Activated CD8-positive, alpha-beta memory T cell treated with anti-CD3 and anti-CD28 coated beads for 24 hours (primary cell): ENCODE results near the gene DPEP2.
"Not testable (repeated sequence)": the region's sequence is repeated elsewhere in the genome, so short reads cannot be mapped to it uniquely, and the experiment has no call there.

ENCODE experiments used
- DNase-seq: peaks from one replicate; pipeline ENCODE4 v3.0.0-alpha.2; 2020

Gene DPEP2

DNA sequence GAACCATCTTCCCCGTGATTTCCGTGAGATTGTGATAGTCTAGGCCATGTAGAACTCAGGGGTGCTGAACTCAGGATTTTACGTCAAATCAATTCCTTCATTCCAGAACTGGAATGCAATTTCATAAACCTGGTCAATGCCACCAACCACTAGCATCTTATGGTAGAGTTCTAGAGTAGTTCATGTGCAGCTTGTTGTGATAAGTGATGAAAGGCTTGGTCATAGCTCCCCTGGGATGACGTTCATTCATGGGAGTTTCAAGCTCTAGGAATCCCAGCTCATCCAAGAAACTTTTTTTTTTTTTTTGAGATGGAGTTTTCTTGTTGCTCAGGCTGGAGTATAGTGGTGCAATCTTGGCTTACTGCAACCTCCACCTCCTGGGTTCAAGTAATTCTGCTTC, 3.7 kb upstream of the DPEP2 start:
- no peak for DNase-seq

DNA sequence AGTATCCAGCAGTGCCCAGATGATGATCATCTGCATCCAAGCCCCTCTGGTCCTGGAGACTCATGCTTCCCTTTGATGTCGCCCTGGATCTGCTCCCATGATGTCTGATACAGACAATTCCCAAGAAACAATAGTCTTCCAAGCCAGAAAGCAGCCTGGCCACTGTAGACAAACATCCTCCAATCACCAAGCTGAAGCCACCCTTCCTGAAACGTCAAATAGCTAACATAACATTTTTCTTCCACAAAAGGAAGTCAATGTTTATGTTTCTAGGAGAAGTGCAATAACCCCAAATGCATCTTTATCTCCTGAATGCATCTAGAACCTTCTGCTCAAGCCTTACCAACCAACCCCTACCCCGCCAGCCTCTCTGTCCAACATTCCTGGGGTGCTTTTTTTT, 1.2 kb upstream of the DPEP2 start:
- DNase-seq = no peak

DNA sequence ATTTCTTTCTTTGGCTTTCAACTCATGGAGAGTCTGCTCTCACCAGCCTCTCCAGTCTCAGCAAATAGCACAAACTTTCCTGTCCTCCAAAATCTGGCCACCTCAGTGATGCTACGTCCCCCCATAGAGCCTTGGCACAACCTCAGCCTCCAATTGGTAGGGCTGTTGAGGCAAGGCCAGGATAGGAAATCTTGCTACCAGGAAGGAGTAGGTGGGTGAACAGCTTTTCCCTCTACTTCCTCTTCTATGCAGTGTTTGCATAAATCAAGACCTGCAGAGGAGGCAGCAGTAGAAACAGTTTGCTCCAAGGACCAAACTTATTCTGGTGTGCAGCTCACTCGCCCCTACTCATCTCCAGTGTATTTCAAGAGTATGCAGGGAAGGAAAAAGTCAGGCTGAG, 701 bp upstream of the DPEP2 start:
- no peak for DNase-seq

DNA sequence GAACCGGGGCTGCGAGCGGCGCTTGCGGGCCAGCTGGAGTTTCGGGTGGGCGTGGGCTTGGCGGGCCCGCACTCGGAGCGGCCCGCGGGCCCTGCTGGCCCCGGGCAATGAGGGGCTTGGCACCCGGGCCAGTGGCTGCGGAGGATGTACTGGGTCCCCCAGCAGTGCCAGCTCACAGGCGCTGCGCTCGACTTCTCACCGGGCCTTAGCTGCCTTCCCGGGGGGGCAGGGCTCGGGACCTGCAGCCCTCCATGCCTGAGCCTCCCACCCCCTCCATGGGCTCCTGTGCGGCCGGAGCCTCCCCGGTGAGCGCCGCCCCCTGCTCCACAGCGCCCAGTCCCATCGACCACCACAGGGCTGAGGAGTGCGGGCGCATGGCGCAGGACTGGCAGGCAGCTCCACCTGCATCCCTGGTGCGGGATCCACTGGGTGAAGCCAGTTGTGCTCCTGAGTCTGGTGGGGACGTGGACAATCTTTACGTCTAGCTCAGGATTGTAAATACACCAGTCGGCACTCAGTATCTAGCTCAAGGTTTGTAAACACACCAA, 979 bp downstream of the DPEP2 start:
- DNase-seq = not testable (repeated sequence)

DNA sequence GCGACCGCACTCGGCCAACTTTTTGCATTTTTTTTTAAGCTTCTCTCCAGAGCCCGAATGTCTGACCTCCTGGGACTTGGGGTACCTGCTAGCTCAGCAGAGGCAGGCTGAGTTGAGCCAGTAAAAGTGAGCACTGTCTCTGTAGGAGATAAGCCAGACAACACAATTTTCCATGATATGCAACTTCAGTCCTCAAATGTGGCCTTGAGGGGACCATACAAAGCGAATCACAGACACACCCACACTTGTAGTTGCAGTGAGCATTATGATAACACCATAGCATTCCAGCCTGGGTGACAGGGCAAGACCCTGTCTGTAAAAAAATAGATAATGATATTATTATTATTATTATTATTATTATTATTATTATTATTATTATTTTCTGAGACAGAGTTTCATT, 2.6 kb downstream of the DPEP2 start:
- DNase-seq = no peak

DNA sequence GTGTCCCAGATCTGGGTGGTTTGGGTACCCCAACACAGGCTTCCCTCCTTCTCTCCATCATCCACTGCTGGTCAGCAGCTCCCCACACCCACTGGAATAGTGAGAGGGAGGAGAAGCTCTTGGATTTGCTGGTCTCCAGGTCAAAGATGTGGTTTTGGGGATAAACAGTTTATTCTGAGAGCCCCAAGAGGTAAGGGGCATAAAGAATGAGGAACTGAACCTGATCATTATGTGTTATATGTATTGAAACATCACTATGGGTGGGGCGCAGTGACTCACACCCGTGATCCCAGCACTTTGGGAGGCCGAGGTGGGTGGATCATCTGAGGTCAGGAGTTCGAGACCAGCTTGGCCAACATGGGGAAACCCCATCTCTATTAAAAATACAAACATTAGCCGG, 3.9 kb downstream of the DPEP2 start:
- peak; percentile 70 for DNase-seq

DNA sequence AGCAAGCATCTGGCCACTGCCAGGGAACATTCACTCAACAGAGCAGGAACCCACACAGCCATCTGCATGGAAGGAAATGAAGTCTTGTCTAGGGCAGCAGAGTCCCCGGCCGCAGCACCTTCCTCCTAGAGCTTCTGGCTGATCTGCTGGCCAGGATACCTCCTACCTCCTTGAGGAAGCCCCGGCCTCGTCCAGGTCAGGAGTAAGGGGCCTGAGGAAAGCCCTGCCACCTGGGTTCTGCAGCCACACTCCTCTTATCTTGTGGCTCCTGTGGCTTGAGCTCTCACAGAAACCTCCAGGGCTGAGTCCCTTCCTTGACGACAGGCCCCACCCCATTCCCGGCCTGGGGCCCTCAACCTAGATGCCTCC, 5.3 kb downstream of the DPEP2 start:
- DNase-seq = not testable (repeated sequence)

DNA sequence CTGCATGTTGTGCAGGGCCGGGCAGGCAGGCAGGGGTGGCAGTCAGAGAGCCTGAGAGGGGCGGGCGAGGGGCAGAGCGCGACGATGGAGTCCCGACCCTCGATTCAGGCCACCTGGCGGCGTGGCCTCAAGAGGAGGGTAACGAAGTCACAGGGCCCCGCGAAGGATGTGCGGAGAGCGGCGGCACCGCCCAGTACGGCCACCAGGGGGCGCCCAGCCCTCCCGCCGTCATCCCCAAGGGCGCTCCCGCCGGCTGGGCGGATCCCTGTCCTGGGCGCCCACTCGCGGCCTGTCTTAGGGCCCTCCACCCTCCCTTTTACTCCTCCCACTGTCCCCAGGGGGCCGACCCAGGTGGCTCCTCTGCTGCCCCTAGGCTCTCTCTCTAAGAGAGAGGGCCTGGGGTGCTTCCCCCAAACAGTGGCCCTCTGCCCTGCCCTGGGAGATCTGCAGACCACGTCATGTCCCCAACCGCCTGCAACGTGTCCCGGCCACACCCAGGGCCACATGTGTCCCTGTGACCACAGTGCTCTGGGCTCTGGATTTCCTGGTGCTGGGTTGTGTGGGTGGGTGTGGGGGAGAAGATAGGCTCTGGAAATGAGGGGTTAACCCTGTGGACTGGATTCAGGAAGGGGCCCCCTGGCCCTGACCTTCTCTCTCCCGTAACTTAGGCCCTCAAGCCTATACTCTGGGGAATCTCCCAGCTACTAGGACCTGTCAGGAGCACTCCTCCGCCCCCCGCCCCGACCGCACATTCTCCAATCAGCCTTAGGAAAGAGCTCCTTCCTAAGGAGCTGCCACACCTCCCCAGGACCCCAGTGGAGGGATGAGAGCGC, 5.9 kb downstream of the DPEP2 start:
- peak; percentile 94 for DNase-seq

DNA sequence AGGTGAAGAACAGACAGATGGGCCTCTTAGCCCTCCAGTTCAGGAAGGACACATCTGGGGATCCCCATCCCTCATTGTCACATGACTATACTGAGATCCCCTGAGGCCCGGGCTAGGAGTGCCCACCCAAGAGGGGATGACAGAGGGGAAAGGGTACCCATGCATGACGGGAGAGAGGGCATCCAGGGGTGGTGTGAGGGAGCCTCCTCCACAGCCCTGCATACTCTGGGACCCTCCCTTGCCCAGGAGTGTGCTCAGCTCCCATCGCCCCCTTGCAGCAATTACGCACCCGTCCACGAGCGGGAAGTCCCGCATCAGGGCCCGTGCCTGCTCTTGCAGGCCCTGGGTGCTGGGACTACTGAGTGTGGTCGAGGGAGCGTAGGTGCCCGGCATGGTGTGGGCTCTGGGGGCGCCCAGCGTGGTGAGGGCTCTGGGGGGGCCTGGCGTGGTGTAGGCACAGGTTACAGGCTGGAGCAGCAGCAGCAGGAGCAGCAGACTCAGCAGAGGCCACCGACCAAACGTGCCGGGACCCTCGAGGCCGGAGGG, 6.5 kb downstream of the DPEP2 start:
- DNase-seq = no peak

DNA sequence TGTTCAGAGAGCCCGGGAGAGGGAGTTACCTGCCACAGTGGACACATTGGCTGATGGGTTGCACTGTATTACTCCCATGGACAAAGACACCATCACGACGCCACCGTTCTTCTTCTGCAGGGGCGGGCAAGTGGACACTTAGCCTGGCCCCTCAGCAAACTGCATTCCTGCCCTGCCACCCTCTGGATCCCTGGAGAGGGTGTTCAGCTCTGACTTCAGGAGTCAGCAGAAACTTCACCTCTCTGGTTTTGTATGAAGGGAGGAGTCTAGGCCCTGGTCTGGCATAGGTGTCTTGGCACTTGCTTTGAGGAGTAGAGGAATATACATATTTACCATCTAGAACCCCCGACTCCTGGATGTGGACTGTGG, 9.3 kb downstream of the DPEP2 start:
- no peak for DNase-seq

DNA sequence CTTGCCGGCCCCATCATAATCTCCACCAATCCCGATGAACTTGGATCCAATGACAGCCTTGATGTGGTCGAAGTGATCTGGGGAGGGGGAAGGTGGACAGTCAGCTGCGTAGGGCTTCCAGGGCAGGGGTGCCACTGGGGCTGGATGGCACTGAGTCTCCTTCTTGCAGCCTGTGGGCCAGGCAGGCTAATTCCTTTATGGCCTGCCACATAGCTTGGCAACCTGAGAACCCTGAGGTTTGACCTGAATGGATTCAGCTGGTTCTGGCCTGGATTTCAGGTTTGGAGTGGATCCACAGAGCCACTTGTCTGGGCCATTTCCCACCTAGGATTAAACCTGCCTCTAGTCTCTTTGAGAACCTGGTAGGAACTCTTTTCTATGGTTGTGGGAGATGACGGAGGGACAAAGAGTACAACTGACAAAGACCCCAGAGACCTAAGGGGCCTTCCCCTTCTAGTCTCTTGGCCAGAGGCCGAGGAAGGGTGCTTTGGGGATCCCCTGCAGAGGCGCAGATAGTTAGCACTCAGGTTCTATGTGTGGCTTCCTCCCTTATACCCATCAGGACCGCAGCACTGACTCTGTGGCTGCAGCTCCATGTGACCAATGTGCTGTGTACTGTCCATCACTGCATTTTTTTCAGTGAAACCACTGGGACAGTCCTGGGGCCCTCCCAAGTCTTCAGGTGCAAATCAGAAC, 9.8 kb downstream of the DPEP2 start:
- DNase-seq = no peak

DNA sequence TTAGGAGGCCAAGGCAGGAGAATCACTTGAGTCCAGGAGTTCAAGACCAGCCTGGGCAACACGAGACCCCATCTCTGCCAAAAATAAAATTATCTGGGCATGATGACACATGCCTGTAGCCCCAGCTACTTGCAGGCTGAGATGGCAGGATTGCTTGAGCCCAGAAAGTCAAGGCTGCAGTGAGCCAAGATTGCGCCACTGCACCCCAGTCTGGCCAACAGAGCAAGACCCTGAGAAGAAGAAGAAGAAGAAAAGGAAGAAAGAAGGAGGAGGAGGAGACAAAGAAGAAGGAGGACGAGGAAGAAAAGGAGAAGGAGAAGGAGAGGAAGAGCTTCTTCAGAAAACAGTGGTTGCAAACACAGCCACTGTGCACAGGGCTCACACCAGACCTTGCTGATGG, 10.6 kb downstream of the DPEP2 start:
- no peak for DNase-seq

DNA sequence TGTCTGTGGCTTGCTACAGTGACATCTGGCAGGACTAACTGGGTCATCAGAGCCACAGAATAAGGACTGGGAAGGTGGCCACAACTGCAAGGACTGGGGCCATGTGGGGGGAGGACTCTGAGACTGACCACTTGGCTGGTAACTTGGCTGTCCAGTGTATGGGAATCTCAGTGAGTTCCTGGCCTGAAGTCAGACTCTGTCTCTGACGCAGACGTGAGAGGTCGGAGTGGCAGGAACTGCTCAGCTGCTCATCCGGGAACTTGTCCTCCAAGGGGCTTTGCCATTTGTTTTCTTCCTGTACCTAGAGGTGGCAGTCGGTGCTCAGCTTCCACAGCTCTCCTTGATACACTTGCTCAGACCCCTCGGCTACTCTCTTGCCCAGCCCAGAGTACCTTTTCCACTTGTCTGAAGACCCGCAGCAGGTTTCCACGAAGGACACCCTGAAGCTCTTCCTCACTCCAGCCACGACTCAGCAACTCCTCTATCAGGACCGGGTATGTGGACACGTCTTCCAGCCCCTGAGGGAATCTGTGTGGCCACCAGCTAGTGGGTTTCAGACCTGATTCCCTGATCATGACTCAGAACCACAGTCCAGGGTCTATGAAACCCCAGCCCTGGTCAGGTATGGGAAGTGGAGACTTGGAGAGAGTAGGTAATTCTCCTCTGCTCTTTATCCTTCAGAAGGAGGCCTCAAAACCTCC, 11.7 kb downstream of the DPEP2 start:
- DNase-seq = no peak

DNA sequence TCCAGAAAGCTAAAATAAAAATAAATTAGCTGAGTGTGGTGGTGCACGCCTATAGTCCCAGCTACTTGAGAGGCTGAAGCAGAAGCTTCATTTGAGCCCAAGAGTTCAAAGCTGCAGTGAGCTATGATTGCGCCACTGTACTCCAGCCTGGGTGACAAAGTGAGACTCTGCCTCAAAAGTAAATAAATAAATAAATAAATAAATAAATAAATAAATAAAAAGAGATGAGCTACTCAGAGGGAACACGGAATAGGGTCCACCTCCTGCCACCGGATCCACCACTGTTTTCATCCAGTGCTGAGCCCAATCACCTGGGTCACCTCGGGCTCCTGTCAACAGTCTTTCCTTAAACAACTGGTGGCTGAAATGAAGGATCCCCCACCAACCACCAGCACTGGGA, 12.3 kb downstream of the DPEP2 start:
- DNase-seq = no peak

DNA sequence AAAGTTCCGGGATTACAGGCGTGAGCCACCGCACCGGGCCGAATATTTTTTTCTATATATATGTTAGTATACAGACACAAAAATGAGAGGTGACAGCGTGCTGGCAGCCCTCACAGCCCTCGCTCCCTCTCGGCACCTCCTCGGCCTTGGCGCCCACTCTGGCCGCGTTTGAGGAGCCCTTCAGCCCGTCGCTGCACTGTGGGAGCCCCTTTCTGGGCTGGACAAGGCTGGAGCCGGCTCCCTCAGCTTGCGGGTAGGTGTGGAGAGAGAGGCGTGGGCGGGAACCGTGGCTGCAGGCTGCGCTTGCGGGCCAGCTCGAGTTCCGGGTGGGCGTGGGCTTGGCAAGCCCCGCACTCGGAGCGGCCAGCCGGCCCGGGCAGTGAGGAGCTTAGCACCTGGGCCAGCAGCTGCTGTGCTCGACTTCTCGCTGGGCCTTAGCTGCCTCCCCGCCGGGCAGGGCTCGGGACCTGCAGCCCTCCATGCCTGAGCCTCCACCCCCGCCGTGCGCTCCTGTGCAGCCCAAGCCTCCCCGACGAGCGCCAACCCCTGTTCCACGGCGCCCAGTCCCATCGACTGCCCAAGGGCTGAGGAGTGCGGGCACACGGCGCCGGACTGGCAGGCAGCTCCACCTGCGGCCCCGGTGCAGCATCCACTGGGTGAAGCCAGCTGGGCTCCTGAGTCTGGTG, 17.1 kb downstream of the DPEP2 start:
- DNase-seq = no peak

DNA sequence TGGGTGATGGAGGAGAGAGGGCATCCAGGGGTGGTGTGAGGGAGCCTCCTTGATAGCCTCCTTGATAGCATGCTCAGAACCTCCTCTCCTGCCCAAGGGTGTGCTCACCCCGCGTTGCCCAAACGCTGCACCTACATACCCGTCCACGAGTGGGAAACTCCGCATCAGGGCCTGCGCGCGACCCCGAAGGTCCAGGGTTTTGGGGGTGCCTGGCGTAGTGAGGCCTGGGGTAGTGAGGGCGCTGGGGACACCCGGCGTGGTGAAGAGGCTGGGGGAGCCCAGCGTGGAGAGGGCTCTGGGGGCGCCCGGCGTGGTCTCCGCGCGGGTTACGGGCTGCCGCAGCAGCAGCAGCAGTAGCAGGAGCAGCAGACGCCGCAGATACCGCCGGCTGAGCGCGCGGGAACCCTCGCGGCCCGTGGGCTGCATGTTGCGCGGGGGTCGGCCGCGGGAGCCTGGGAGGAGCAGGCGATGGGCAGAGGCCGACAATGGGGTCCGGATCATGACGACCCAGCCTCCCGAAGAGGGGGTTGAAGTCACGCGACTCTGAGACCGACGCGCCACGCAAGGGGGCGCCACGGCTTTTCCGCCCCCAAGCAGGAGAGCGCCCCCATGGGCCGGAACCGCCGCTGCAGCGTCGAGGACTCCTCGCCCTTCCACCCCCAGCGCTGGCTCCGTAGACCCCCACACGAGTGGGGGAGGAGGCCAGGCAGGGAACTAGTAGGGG, 19.2 kb downstream of the DPEP2 start, which contains the start of gene DPEP3:
Gene DPEP3 (minus strand): TSS at position 545 of the 724 bp plus-strand sequence. CDS start 119 bp downstream, at position 426.
- no peak for DNase-seq

DNA sequence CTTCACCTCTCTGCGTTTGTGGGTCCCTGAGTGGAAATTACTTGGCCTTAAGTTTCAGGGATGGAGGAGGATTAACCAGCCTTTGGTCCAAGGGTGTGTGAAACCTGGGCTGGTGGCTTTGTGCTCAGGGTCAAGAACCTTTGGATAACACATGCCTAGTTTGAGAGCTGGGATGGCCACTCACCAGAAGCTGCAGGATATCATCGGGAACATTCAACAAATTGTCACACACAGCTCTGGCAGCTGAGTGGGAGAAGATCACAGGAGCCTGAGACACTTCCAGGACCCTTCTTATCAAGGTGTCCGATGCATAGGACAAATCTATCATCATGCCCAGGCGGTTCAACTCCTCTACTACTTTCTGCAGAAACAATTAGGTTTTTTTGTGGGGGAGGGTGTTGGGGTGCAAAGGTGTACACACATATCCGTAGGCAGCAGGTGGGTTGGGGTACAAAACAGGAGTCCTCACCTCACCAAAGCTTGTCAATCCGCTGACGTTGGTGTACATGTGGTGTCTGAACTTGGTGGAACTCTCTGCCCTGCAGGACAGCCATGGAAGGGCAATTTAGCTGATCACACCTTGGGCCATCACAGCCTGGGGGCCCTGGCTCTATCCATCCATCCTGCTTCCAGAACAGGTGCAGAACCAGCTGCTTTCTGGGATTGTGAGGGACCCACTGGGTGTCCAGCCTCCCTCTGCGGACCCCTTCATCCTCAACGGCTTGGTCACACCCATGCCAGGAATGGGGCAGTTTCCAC, 21.6 kb downstream of the DPEP2 start:
- no peak for DNase-seq

DNA sequence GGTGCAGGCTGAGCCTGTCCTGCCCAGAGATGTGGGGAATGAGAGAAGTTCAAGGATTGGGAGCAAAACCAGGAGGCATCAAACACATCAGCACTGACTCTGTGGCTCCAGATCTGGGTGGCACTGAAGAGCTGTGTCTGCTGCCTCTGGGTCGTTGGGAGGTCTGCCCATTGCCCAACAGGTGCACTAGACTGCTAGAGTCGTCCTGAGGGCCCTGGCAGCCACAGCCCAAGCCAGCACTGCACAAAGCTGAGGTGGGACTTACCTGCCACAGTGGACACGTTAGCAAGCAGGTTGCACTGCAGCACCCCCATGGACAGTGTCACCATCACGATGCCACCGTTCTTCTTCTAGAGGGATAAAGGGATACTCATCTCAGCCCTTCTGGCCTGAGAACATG, 22.3 kb downstream of the DPEP2 start:
- DNase-seq = no peak

DNA sequence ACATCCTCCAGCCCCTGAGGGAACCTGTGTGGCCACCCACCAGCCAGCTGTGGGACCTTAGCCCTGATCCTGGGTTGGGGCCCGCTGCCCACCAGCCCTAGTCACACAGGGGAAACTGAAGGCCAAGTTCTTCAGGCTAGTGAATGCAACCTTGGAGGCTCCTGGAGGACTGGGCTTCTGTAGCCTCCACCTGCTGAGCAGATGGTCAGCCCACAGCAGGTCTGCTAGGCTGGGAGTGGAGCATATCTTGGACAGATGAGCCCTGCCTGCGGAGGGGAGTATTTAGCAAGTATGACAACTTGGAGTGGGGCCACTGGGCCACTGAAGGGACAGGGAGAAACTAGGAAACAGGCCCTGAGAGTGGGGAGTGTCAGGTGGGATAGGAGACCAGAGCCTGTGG, 23.1 kb downstream of the DPEP2 start:
- DNase-seq = no peak

DNA sequence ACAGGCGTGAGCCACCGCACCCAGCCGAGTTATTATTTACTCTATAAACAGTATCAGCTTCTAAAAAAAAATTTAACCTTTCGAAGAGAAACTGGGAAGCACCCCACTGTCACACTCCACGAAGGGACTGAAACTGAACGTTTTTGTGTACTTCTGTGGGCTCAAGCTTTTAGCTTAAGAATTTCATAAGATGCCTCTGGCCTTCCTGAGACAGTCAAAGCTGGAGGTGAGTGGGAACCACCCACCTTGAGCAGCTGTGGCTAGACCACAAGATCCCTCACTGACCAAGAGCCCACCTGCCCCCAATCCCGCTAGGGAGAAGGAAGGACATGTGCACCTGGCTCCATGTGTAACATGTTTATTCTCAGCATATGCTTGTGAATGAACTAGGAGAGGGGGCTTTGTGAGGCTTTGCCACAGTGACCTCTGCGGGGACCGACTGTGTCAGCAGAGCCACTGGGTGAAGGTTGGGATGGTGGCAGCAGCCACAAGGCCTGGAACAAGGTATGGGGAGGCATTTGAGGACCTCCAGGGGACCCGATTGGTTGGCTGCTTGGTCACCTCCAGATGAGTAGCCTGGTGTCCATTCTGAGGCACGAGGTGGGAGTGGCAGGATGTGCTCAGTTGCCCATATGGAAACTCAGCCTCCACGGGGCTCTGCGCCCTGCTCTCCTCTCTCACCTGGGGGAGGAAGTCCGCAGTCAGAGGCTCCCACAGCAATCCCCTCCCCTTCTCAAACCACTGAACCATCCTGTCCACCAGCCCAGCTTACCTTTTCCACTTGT, 23.8 kb downstream of the DPEP2 start:
- no peak for DNase-seq
